DOHH2 (cell line): ENCODE data around the gene MYO5A.

Source experiments
- CTCF ChIP-seq: fragments of 200-600 bp; sonication (generic); IDR thresholded peaks from one replicate; pipeline ENCODE4 v1.5.1; 2014; ENCODE audit warnings: antibody characterized with exemption, mild to moderate bottlenecking, low read depth, low read length; ENCODE audit not compliant: poor library complexity, severe bottlenecking
- EZH2phosphoT487 ChIP-seq: fragments of 200-600 bp; sonication (generic); IDR thresholded peaks from 2 replicates; pipeline ENCODE4 v1.6.1; 2017; ENCODE audit warnings: borderline replicate concordance, mild to moderate bottlenecking, antibody characterized with exemption, low read length, moderate library complexity, mixed read lengths

- TF ChIP-seq CTCF, result no peak
- TF ChIP-seq EZH2phosphoT487, result no peak
Observed at GRCh38 chr15:52502608-52503007, 26.1 kb downstream of the MYO5A start.
